HG02981 (cell line): ENCODE measurements around the gene DOCK3.

Source experiments
- ATAC-seq: cut with Tn5 transposase; IDR thresholded peaks from one replicate; pipeline ENCODE4 v1.9.1; 2021; ENCODE audit warnings: mild to moderate bottlenecking, moderate library complexity; ENCODE audit not compliant: unreplicated experiment

Gene DOCK3

GRCh38 chr3:51393134-51393495 is 718.4 kb downstream of the DOCK3 start:
- no peak for ATAC-seq

DNA sequence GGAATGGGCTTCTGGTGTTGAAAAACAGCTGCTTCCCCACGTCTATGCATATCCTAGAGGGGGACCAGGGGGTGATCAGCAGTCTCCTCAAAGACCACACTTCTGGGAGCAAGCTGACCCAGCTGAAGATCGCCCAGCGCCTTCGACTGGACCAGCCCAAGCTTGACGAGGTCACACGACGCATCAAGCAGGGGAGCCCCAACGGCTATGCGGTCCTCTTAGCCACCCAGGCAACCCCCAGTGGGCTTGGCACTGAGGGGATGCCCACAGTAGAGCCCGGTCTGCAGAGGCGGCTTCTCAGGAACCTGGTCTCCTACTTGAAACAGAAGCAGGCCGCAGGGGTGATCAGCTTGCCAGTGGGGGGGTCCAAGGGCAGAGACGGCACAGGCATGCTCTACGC is 718.8 kb downstream of the DOCK3 start:
- no peak for ATAC-seq

GRCh38 chr3:51394541-51394940 is 719.8 kb downstream of the DOCK3 start:
- no peak for ATAC-seq

DNA sequence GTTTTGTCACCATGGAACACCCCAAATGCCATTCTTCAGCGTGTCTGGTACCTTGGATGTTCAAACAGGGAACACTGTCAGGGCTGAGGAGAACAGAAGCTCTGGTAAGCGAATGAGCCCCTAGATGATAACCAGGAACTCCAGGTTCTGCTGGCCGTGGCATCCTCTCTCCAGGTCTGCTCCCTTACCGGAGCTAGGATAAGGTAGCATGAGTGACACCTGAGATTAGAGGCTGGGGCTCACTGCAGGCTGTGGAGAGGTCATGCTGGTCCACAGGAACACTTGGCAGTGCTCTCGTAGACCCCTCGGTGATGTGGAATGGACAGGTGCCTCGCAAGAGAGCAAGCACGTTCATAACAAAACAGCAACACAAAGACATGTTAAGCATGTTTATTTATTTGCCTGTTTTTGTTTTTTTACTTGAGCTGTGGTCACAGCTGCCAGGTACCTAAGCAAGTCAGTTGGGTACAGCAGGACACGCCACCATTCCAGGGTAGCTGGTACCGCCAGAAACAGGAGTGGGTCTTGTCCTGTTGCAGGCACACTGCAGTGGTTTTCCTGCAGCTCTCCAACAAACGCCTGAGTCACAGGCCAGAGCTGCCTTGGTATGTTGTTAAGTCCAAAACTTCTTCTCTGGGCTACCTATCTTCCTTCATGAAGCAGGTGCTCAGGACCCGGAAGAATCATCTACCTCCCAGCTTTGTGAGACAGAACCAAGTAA is 720.9 kb downstream of the DOCK3 start:
- no peak for ATAC-seq

DNA sequence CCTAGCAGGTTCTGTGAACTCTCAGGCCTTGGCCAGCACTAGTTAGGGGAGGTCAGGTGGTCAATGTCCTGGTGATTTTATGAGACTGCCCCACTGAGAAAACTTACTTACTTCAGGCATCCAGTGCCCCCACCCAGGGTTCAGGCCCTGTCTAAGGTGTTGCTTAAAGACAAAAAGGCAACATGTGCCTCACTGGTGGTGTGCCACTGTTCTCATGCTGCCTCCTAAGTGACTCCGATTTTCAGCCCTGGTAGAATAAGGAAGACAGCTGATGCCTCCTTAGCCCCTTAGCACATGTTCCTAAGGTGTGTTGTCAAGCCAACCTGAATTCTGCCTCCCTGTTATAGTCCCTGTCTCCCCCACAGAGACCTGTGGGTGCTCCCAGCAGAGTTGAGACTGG is 721.7 kb downstream of the DOCK3 start:
- ATAC-seq: no peak

DNA sequence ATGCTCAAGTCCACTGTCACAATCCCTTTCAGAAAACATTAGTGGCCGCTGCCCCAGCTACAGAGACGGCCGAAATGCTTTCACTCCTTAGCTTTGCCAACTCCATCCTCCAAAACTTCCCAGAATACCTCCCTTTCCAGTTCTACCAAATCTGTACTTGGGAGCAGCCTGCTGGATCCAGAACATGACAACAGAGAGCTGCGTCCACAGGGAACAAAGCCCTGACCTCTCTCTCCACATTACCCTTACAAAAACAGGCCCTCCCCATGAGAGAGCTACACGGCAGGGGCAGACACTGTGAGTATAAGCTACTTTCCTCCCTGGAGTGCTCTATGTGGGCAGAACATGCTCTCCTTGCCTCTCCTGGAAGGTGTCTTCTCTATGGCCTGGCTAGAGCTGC is 722.7 kb downstream of the DOCK3 start:
- no peak for ATAC-seq

GRCh38 chr3:51398595-51399310 is 724.0 kb downstream of the DOCK3 start:
- no peak for ATAC-seq

- no peak for ATAC-seq
Observed at GRCh38 chr3:51400166-51400565, 725.4 kb downstream of the DOCK3 start.

DNA sequence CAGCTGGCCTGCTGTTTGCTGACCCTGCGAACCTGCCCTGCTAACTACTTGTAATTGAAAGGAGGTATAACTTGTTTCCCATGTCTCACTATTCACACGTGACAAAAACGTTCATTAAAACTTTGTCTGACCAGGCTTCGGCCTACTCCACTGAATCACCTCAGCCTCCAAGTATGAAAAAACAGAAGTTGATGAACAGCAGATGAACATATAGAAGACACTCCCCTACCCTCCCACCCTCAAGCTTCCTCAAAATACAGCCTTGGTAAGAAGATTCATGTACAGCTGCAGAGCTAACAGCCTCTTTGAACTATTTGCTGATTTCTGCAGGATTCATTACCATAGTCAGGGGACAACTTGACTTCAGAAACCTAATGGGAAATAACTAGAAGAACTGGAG is 727.0 kb downstream of the DOCK3 start:
- no peak for ATAC-seq

DNA sequence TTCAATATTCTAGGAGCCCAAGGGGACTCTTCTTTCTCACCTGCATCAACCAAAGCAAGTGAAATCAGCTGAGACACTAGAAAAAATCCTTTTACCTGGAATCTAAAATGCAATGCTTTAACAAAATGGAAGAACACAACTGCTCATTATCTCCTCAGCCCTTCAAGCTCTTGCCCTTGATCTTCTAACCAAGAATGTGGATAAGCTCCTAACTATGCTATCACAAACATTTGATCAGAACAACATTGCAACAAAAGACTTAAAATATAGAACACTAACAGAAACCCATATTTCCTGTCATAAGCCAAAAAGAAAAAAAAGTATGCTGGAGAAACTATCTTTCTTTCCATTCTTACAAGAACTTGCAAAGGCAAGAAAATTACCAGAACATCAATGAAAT is 728.9 kb downstream of the DOCK3 start:
- ATAC-seq: no peak

DNA sequence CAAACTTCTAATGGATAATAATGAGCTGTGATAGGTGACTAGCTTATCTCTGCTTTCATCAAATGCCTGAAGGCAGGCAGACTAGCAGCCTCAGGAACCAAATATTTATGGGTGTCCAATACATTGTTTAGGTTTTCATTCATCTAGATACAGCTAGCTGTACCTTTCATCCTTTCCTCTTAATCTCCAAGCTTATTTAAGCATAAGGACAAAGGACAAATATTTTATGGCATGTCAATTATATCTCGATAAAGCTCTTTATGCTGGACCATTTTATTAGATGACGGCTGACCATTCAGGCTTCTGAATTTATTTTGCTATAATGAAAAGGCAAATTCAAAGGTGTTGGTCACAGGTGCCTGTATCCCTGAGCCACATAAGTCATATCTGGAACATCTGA is 733.3 kb downstream of the DOCK3 start:
- no peak for ATAC-seq

GRCh38 chr3:51408813-51409212 is 734.1 kb downstream of the DOCK3 start:
- ATAC-seq: no peak

GRCh38 chr3:51422211-51422610 is 747.5 kb downstream of the DOCK3 start:
- ATAC-seq: no peak

DNA sequence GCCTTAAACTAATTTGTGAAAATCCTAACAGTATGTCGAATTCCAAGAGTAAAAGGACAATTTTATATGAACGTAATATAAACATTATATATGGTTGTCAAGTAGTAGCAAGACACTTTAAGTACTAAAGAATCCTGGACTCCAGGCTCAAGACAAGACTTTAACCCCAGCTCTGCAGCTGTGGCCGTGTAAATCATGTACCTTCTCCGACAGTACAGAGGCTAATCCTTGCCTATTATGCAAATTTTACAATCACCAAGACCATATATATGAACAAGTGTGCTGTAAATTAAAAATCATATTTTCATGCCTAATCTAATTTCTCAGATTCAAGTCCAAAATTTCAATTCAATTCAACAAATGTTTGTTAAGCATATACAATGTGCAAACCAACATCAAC is 752.2 kb downstream of the DOCK3 start:
- ATAC-seq: no peak

DNA sequence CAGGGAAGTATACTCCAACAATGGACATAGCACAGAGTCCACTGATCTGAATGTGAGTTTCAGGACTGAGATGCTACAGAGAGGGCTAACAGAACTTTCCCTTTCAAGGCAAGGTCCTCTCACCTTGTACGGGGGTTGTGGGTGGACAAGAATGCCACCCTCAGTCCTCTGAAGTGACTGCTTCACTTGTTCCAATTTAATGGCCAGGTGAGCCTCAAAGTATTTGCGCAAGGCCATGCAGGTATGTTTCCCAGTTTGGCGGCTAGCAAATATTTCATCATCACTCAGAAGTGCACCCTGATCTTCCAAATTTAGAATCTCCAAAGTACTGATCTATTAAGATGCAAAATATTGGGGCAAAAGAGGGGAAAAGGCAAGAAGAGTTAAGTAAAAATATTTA is 754.4 kb downstream of the DOCK3 start:
- no peak for ATAC-seq
